Stimulated activated naive CD8-positive, alpha-beta T cell treated with anti-CD3 and anti-CD28 coated beads, Interleukin-15, amount 100 ng/mL, for 72 hours (primary cell): Measurements from ENCODE around the gene TALDO1.

Experiments
- ATAC-seq: fragments of 150-1000 bp; cut with Tn5 transposase; 2 replicates; pipeline ENCODE4 v1.10.0; 2021; ENCODE audit warnings: mild to moderate bottlenecking, moderate library complexity
- DNase-seq, 2 donors: peaks; one replicate each; pipeline ENCODE4 v3.0.0; 2021 to 2022
- H3K27ac Mint-ChIP-seq, 2 donors: one replicate each; pipeline ENCODE4 v1.8.0; 2022; ENCODE audit warnings: mild to moderate bottlenecking in 2 of 2, mixed read lengths in 2 of 2, moderate library complexity in 2 of 2
- H3K27me3 Mint-ChIP-seq: one replicate; pipeline ENCODE4 v1.8.0; 2022; ENCODE audit warnings: mixed read lengths
- H3K4me1 Mint-ChIP-seq: one replicate; pipeline ENCODE4 v1.8.0; 2022; ENCODE audit warnings: mild to moderate bottlenecking, mixed read lengths
- H3K4me3 Mint-ChIP-seq, 2 donors: one replicate each; pipeline ENCODE4 v1.8.0; 2022; ENCODE audit warnings: mild to moderate bottlenecking in 2 of 2, mixed read lengths in 2 of 2, moderate library complexity in 1 of 2
- H3K9me3 Mint-ChIP-seq, 2 donors: one replicate each; pipeline ENCODE4 v1.8.0; 2022; ENCODE audit warnings: mixed read lengths in 2 of 2

Gene TALDO1

DNA sequence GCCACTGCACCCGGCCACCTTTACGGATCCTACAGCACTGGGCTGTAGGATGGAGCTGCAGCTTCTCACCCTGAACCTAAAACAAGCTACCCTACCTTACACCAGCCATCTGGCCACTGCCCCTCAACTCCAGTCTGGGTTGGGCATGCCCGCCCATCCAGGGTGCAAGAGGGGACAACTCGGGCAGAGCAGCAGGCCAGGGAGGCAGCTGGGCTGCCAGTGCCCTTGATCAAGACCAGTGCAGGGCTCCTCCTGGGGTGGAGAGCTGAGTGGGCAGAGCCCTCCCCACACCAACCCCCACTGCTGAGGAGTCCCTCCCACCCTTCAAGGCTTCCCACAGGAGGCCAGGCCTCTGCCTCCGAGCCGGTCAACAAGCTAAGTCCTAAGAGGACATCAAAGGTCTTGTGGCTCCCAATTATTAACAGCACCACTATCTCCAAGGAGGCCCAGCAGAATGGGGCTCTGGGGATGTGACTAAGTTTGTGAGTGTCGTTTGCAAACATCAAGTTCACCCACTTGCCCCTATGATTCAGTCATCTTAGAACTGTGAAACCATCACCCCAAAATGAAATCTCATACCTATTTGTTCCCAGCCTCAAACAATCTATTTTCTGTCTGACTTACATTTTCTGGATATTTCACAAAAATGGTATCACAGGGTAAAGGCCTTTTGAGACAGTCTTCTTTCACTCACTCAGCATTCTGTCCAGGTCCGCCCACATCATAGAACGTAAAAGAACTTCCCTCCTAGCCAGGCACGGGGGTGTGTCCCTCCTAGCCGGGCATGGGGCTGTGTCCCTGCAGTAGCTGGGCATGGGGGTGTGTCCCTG, 19.1 kb downstream of the TALDO1 start:
- Mint-ChIP-seq H3K4me1 (peaks cover 12% of the 10 kb centered on the region), H3K4me3 (no peak overlapping the region)
- no peak for ATAC-seq

DNA sequence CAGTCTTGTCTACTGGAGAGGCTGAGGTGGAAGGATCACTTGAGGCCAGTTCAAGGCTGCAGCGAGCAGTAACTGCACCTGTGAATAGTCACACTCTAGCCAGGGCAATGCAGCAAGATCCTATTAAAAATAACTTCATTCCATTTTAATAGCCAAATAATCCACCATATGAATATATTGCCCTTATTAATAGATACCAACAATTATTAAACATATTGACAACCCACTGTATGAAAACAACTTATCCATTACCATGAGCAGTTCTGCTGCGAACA, 19.6 kb downstream of the TALDO1 start:
- no peak overlapping the region for H3K27ac Mint-ChIP-seq
- H3K4me1 Mint-ChIP-seq: peaks cover 12% of the 10 kb centered on the region

More for the DNA sequence above, 19.1 kb downstream of the TALDO1 start:
- no peak for DNase-seq
- Mint-ChIP-seq H3K27me3 (no peaks in the 10 kb centered on the region), H3K9me3 (no peaks in the 10 kb centered on the region), H3K27ac (no peak overlapping the region)

DNA sequence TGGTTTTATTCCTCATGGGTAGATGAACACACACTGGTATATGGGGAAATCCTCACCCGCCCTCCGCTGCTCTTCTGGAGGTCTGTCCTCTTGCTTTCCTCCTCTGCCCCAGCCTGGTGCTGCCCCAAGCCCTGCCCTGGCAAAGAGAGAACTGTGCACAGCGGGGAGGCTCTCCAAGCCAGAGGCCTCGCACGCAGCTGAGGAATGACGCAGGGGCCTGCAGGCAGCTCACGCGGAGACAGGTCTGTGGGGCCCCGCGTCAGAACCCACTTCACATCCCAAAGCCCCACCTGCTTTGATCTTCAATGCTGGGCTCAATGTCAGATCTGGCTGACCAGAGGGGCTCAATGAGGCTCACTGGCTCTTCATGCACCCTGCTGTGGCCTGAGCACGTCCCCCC, 20.0 kb downstream of the TALDO1 start:
- ATAC-seq: no peak
- H3K9me3 Mint-ChIP-seq: no peaks in the 10 kb centered on the region
- H3K27me3 Mint-ChIP-seq: no peaks in the 10 kb centered on the region
- no peak overlapping the region for H3K27ac Mint-ChIP-seq
- no peak for DNase-seq
- peaks cover 10% of the 10 kb centered on the region for H3K4me1 Mint-ChIP-seq
- no peak overlapping the region for H3K4me3 Mint-ChIP-seq

More for the DNA sequence above, 19.6 kb downstream of the TALDO1 start:
- no peaks in the 10 kb centered on the region for H3K27me3 Mint-ChIP-seq
- no peak overlapping the region for H3K4me3 Mint-ChIP-seq
- no peaks in the 10 kb centered on the region for H3K9me3 Mint-ChIP-seq
- DNase-seq (no peak), ATAC-seq (no peak)

DNA sequence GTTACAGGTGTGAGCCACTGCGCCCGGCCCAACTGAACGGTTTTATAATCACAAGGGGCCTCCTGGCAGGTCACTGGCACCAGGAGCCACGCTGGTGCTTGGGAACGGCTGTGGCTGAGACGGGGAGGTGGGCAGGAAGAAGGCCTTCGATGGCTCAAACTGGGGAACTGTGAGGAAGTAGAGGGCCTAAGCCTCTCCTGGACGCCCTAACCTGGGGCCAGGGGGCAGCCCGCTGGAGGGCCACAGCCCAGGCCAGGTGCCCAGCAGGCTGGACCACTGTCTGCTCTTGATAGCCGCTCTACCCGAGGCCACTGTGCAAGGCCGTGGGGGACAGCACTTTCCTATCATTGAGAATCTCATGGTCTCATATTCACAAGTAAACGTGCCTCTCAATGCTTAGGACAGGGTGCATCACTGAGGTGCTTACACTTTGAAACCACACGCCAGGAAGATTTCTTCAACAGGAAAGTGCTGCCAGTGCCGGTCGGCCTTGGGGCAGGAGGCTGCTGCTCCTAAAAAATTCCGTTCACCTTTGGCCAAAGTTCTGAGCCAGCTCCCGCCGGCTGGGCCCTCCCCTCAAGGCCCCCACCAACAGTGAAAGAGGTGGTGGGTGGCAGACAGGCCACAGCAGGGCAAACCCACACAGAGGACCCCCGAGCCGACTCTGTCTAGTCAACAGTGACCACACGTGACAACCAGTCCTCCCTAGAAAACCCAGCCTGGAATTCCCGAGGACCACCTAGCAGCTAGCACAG, 22.8 kb downstream of the TALDO1 start:
- no peak overlapping the region for H3K4me3 Mint-ChIP-seq
- no peak for DNase-seq
- peak overlapping the region in 1 of 2 donors; percentile 78 for H3K27ac Mint-ChIP-seq
- ATAC-seq: no peak
- H3K27me3 Mint-ChIP-seq: no peaks in the 10 kb centered on the region
- H3K4me1 Mint-ChIP-seq: peaks cover 22% of the 10 kb centered on the region
- H3K9me3 Mint-ChIP-seq: no peaks in the 10 kb centered on the region

DNA sequence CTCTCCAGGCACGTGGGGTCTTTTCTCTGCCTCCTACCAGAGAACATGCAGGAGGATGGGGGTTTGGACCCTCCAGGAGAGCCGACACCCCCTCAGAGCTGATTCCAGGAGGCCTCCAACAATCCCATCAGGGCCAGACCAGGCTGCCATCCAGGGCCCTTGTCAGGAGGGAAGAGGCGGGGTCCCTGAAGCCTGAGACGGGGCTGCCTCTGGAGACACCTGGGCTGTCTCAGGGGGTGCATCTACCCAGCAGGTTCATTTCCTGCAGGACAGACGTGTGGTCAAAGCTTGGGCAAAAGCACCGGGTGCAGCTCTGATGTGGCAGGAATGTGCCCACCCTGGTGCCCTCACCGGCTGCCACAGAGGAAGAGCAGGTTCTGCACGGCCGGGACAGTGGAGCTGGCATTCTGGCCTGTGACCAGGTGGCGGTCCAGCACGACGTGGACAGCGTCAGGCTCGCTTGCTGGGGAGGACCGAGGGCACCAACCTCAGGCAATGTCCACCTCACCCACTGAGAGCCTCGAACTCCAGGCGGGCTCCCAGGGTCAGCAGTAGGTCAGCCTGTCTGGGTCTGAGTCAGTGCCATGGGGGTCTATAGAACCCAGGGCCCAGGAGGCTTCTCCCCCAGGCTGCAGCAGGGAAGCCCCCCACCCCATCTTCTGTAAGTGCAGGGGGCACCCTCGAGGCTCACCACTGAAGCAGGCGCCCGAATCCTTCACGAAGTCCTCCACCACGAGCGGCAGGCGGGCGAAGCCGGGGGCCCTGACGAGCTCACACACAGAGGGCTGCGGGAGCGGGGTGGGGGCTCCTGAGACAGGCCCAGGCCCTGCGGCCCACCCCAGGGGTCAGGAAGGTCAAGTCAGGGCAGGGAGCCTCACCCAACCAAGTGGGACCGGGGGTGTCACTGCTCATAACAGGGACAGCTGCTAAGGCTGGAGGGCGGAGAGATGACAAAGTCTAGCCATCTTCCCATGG, 23.7 kb downstream of the TALDO1 start:
- Mint-ChIP-seq H3K27ac (peak overlapping the region in 1 of 2 donors; percentile 12), H3K9me3 (no peaks in the 10 kb centered on the region), H3K4me1 (peaks cover 31% of the 10 kb centered on the region), H3K27me3 (no peaks in the 10 kb centered on the region), H3K4me3 (no peak overlapping the region)
- DNase-seq: no peak
- ATAC-seq: peak; percentile 21

DNA sequence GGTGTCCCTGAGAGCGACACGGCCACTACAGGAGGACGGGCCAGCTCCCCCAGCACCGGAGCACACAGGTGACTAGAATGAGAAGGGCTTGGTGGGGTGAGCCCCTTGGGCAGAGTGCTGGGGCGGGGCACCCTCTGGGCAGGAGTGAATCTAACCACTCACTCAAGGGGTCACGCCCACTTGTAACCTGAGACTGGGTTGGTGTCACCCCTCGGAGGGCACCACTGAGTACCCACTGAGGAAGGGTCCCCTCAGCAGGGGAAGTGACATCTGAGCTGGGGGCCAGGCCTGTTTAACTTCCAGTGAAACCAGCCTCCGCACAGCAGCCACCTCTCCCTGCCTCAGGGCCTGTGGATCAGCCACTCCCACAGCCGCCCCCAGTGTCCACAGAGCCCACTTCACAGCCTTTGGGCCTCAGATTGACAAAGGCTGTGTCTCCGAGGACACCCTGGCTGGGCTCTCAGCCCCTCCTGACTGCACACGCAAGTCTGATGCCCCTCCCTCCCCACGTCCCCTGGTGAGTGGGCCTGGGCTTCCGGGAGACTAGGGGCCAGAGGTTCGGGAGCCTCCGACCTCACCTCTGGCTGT, 24.4 kb downstream of the TALDO1 start:
- H3K27me3 Mint-ChIP-seq: no peaks in the 10 kb centered on the region
- no peak for ATAC-seq
- H3K4me3 Mint-ChIP-seq: no peak overlapping the region
- no peak overlapping the region for H3K27ac Mint-ChIP-seq
- H3K4me1 Mint-ChIP-seq: peaks cover 36% of the 10 kb centered on the region
- DNase-seq: no peak
- H3K9me3 Mint-ChIP-seq: no peaks in the 10 kb centered on the region

DNA sequence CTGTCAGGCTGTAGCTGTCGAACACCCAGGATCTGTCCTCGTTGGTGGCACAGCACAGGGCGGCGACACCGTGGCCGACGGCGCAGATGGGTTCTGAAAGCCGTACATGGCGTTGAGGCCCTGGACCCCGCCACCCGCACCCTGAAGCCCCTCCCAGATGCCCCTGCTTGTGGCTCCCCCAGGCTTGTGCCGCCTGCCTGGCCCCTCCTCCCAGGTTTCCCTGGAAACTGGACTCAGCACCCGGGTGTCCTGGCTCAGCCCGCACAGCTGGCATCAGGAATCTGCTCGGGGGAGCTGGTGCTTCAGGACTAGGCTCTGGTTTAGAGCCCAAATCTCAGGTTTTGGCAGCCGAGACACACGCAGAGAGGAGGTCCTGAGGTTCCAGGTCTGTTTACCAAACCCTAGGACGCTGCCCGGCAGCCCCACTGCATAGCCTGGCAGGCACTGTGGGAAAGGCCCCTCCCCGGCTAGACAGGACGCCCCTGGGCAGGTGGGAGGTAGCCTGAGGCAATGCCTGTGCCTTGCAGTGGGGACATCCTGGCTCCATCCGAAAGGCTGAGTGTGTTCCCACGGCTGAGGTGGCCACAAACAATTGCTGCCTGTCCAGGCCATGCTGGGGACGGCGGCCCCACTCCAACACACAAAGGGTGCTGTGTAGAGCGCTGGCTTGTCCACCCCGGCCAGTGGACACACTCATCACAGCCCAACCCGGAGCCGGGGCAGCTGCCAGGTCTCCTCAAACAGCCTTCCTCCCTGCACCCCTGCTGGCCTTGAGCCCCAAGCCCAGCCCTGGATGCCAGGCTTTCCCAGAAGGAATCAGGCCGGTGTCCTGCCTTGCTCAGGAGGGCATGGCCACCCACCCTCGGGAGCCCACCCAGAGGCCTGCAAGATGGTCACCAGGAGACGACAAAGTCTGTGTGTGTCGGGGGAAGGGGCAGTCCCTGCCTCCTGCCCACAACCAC, 25.4 kb downstream of the TALDO1 start:
- H3K9me3 Mint-ChIP-seq: no peaks in the 10 kb centered on the region
- DNase-seq (no peak), ATAC-seq (no peak)
- peaks cover 33% of the 10 kb centered on the region for H3K4me1 Mint-ChIP-seq
- no peak overlapping the region for H3K27ac Mint-ChIP-seq
- H3K27me3 Mint-ChIP-seq: no peaks in the 10 kb centered on the region
- H3K4me3 Mint-ChIP-seq: no peak overlapping the region

DNA sequence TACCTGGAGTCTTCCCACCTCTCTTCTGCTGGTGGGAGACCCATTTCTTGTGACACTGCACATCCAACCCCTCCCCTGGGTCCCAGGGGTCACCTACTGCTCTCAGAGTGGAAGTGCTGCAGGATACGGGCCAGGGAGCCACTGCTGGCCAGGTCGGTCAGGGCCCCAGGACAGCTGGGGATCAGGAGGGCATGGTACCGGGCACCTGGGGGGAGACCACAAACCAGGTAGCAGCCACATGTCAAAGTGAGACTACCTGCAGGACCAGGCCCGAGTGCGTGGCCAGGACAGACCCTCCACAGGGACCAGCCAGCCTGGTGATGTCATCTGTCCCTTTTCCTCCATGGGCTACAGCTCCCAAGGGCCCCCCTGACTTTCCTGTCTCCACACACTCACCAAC, 26.2 kb downstream of the TALDO1 start:
- H3K4me3 Mint-ChIP-seq: no peak overlapping the region
- ATAC-seq: no peak
- H3K4me1 Mint-ChIP-seq: peaks cover 35% of the 10 kb centered on the region

DNA sequence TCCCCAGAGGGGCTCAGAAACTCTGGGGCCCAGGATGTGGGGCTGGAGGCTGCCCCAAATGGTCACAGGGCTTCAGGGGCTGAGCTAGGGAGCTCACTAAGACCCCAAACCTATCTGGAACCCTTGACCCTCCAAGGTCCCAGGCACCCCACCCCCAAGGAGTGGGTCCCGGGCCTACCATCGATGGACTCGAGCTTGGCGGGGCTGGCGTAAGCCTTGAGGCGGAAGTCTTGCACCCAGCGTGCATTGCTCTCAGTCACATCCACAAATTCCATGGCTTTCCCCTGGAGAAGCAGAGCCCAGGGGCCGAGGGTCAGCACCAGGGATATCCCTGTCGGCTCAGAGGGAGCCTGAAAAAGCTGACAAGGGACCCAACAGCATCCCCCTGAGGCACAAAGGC, 26.6 kb downstream of the TALDO1 start:
- H3K4me3 Mint-ChIP-seq: no peak overlapping the region

More for the DNA sequence above, 26.2 kb downstream of the TALDO1 start:
- H3K27ac Mint-ChIP-seq: peak overlapping the region in 1 of 2 donors; percentile 72
- DNase-seq: no peak
- no peaks in the 10 kb centered on the region for H3K27me3 Mint-ChIP-seq
- no peaks in the 10 kb centered on the region for H3K9me3 Mint-ChIP-seq

DNA sequence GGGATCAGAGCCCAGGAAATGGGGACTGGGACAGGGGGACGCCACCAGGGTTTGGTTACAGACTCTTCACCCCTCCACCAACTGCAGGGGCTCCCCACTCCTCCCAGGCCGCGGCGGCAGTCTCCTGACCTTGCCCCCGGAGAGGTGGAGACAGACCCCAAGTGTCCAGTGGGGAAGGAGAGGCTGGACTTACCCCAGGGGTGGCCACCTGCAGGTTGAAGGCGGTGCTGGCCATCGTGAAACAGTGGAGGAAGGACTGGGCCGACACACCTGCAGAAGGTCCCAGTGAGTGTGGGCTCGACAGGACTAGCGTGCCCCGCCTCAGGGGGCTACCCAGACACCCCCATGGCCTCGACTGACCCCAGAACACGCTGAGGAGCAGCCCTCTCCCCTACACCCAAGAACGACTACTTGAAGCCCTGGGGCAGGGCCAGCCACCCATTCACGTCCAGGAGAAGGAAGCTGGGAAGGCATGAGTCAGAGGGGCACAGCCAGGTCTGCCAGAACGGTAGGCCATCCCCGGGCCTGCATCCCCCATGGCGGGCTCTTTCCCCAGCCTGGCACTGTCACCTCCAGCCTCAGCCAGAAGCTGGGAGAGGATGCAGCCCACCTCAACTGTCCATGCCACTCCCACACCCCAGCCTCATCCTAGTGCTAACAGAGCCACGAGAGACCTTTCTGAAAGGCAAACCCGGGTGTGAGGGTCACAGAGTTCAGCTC, 27.8 kb downstream of the TALDO1 start:
- peak overlapping the region in 1 of 2 donors; percentile 59 for H3K27ac Mint-ChIP-seq

More for the DNA sequence above, 26.6 kb downstream of the TALDO1 start:
- no peaks in the 10 kb centered on the region for H3K27me3 Mint-ChIP-seq
- H3K4me1 Mint-ChIP-seq: peaks cover 40% of the 10 kb centered on the region
- no peak for ATAC-seq
- H3K9me3 Mint-ChIP-seq: no peaks in the 10 kb centered on the region
- peak overlapping the region in 1 of 2 donors; percentile 72 for H3K27ac Mint-ChIP-seq
- no peak for DNase-seq

DNA sequence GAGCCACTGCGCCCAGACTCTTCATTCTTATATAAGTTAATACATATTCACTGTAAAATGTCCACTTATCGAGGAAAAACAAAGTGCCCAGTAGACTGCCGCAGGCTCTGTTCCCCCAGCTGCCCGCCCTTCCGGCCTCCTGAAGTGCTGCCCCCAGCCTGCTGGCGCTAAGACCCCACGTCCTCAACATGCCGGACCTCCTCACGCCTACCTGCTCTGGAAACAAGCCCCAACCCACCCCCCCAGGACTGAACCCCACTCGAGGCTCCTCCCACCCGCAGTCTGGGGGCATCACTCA, 28.9 kb downstream of the TALDO1 start:
- Mint-ChIP-seq H3K9me3 (no peaks in the 10 kb centered on the region), H3K4me3 (peak overlapping the region; percentile 88 to 93), H3K27ac (peak overlapping the region; percentile 81 to 89), H3K4me1 (peaks cover 56% of the 10 kb centered on the region), H3K27me3 (no peaks in the 10 kb centered on the region)
- ATAC-seq (no peak), DNase-seq (no peak)

More for the DNA sequence above, 27.8 kb downstream of the TALDO1 start:
- Mint-ChIP-seq H3K4me1 (peaks cover 52% of the 10 kb centered on the region), H3K9me3 (no peaks in the 10 kb centered on the region), H3K4me3 (peak overlapping the region; percentile 60 to 93), H3K27me3 (no peaks in the 10 kb centered on the region)
- ATAC-seq (no peak), DNase-seq (no peak)

DNA sequence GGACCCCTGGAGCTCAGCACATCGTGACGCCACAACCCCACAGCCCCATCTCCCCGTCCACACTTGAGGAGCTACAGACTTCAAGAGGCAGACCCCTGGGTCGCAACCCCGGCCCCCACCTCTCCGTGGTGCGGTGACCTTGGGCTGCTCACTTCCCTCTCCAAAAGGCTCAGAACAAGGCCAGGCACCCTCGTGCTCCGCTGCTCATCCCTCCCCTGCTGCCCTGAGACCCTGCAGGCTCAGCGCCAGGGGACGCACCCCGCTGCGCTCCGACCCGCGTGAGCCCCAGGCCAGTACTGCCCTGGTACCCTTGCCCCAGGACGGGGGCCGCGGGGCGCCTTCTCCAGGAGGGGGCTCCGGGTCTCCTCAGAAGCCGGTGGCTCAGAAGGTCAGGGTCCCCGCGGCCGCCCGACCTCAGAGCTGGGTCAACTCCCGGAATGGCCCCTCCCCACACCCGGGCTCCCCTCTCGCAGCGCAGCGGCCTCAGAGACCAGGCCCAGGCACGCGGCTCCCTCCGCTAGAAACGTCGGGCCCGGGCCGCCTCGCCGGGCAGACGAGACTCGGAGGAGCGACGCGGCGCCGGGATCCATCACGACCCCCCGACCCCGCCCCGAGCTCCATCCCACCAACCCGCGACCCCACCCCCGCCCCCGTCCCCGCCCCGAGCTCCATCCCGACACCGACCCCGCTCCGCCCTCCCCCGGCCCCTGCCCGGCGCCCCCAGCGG, 29.5 kb downstream of the TALDO1 start:
- ATAC-seq: peak; percentile 55
- no peaks in the 10 kb centered on the region for H3K9me3 Mint-ChIP-seq

More for the DNA sequence above, 29.5 kb downstream of the TALDO1 start:
- no peaks in the 10 kb centered on the region for H3K27me3 Mint-ChIP-seq
- peaks cover 56% of the 10 kb centered on the region for H3K4me1 Mint-ChIP-seq
- H3K4me3 Mint-ChIP-seq: peak overlapping the region; percentile 88 to 93
- peak; percentile 39 to 51 for DNase-seq
- H3K27ac Mint-ChIP-seq: peak overlapping the region; percentile 81 to 89
